Stimulated activated CD4-positive, alpha-beta T cell treated with anti-CD3 and anti-CD28 coated beads, Interleukin-1b, Interleukin-23, amount 100 ng/mL, for 24 hours (primary cell): ENCODE results near the gene ZDHHC7.
"Not testable (repeated sequence)": the region's sequence is repeated elsewhere in the genome, so short reads cannot be mapped to it uniquely, and the experiment has no call there.

Experiments used
- DNase-seq, 4 experiments: peaks; one replicate each; pipeline ENCODE4 v3.0.0-alpha.2; 2020; ENCODE audit warnings: low read depth in 4 of 4, low spot score in 1 of 4

ZDHHC7 gene

DNA sequence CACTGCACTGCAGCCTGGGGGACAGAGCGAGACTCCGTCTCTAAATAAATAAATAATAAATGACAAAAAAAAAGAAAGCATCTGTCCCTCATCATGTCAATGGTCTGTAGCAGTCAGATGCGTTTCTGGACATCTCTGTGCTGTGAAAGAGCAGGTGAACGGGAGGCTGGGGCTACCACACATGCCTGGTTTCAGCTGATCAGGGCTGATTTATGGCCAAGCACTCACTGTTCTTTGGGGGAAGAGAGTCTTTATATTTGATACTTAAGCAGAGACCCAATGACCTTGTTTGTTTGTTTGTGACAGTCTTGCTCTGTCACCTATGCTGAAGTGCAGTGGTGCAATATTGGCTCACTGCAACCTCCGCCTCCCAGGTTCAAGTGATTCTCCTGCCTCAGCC lies 33.7 kb upstream of the ZDHHC7 start:
- DNase-seq = no peak

DNA sequence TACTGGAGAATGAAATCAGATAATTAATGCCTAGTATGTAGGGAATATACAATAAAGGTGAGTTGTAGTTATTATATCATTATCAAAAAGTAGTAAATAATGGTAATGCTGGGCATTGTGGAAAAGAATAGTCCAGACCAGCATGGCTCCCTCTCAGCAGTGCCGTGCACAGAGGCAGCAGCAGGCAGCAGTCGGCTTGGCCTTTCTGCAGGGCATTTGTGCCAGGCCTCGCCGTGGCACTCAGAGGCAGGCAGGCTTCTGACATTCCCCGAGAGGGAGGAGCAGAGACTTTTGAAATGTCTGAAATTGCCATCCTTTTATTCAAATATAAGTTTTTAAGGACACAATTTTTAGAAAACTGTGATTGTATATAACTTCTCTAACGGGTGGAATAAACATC lies 31.3 kb upstream of the ZDHHC7 start:
- DNase-seq = no peak

DNA sequence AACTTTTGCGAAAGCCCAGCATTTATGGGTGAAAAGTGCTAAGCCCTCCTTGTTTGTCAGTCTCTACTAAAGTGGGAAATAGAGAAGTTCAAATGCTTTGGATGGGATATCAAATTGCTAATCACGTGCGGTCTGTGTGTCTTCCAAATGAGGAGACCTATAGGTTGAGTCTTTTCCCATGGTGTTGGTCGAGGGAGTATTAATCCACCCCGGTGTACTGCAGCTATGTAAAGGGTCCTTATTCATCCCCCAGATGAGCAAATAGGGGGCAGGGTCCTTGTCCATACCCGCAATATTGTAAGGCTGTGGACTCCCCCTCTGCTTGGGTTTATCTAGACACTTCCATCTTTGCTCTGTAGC lies 30.8 kb upstream of the ZDHHC7 start:
- DNase-seq = no peak

DNA sequence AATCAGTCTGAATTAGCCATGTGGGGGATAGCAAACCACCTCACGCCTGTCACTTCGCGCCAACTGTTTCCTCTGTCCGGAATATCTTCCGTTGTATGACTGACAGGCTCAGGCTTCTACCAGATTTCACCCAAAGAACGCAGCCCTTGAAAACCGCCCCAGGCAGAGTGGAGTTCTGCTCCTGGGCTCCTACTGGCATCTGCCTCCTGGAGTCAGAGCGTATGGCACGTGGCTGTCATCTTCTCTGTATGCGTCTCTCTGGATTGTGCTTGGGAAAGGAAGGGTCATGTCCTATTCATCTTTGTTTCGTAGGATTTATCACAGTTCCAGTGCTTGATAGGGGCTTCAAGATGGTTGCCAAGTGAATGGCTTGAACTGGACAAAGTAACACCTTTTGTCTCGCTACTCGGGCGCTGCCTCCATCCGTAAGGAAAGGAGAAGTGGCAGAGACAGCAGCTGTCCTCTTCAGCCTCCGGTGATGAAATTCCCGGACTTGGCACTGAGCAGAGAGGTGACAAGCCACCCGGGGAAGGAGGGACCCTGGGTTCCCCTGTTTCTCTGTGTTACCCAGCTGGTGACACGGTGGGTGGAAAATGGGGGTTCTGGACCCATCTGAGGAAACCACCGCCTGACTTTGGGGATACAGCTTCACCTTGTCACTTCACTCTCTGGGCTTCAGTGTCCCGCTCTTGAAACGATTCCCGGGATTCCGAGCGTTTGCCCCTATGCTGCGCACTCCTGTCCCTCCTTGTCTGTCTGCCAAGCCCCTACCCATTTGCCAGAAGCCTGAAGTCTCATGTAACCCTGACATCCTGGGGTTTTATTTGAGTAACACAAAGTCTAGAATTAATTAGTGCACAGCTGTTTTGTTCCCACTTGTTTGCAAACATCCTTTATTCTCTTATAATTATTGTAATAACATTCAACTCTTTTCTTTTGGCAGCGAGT lies 30.2 kb upstream of the ZDHHC7 start:
- no peak for DNase-seq

DNA sequence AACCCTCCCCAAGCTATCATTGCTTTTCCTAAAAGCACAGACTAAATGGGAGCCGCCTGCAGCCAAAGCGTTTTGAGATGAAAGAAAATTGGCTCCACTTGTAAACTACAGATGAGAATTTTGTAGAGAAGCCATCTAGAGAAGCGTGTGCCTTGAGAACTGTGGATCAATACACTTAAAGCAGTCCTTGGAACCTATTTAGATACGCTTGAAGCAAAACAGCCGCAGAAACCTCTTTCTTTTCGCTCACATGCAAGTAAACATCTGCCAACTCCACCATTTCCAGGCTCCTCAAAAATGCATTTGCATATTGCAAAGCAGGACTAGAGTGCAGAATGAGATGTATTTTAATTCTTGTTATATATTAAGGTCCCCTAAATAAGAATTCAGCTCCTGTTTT lies 29.4 kb upstream of the ZDHHC7 start:
- no peak for DNase-seq

DNA sequence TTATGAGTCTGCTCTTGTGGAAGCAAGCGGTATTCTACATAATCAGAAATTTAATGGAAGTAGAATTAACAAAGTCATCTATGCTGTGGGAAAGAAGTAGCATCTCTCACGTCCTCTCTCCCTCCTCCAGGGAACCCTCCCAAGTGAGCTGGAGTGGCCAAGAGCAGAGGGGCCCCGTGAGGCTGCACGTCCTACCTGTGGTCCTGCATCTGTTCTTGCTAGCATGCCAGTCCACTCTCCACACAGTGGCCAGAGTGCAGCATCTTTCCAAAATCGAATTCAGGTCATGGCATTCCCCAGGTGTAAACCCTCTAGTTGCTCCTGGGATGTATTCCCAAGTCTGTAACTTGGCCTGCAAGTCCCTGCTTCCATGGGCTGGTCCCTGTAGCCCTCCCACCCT lies 26.4 kb upstream of the ZDHHC7 start:
- DNase-seq = no peak

DNA sequence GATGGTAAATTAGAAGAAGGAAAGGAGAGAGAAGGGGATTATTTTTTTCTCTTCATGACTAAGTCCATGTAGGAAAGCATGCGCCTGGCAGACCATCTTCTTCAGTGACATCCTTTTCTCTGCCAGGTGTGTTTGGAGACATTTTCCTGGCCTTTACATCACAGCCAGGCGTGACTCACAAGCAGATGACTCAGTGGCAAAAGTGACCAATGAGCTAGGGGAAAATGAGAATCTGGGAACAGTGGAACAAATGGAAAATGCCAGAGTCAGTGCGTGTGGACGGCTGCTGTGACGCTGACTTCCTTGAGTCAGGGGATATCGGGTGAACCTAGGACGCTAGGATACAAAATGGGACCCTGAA lies 25.7 kb upstream of the ZDHHC7 start:
- peak in 1 of 4 experiments; percentile 7 for DNase-seq

DNA sequence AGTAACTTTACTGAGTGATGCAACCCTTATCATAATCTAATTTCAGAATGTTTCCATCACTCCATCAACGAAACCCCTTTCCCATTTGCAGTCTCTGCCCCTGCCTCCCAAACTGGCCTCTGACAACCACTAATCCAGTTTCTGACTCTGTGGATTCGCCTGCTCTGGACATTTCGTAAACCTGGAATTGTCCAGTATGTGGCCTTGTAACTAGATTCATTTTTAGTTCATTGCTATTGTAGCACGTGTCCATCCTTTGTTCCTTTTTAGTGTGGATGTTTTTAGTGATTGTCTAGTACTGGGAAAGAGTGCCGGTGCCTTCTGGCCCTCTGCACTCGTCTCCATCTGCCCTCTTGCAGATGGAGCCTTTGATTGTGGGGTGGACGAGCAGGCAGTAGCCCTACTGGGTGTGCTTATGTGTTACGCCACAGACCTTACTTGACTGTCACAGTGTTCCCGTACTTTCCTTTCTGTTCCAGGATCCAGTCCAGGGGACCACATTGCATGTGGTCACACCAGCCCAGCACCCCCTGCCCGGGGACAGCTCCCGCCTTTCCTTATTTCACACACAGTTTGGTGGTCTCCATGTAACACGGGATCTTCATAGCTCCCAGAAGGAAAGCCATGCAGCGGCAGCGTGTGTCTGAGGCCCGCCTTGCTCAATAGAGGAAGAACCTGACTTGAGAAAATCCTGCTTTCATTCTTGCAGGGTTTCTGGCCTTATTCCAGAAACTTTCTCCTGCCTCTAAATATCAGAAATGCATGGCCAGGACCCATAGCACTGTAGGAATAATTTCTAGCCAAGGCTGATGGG lies 25.1 kb upstream of the ZDHHC7 start:
- no peak for DNase-seq

DNA sequence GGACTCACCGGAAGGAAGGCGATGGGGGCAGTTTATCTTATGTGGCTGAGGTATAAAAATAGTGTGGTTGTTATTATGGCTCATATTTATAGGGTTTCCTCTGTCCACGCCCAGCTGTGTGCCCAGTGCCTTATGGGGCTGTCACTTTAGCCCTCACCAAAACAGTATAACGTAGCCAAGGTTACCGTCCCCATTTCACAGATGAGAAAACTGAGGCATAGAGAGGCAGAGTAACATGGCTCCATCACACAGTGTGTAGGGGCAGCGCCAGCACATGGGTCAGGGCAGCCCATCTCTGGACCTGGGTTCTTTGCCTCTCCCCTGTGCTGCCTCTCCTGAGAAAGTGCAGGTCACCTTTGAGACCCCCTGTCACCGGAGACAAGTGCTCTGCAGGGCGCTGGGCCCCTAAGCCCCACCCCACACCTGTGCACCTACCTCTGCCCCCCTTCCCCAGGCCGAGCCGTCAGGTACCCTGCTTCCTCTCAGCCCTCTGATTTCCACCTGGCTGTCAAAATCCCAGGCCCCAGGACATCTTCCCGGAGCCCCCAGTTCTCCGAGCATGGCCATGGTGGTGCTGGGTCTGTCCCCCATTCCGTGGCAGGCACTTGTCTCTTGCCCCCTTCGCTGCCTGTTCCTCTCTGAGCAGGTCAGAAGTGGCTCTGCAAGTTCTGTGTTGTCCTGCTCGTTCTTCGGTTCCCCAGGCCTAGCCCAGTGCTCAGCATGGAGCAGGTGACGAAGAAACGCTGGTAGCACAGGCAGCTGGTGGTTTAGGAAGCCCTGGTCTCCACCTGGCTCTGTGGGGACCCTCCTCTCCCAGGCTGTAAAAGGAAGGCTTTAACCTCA lies 23.5 kb upstream of the ZDHHC7 start:
- DNase-seq = no peak

DNA sequence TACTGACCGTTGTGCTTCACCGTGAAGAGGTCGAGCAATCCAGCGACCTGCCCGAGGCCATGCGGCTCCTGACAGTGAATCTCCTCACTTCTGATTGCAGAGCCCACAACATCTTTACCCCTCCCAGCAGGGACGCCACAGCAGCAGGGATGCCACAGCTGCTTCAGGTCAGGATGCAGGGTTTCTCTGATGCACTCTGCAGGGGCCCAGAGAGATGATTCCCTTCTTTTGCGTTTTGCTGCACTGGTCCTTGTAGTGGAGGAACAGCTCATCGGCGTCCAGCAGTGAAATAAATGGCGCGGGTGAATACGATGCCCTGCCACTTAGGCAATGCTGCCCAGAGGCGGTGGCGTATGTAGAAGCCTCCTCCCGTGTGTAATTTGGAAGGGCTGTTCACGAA lies 21.8 kb upstream of the ZDHHC7 start:
- no peak for DNase-seq

DNA sequence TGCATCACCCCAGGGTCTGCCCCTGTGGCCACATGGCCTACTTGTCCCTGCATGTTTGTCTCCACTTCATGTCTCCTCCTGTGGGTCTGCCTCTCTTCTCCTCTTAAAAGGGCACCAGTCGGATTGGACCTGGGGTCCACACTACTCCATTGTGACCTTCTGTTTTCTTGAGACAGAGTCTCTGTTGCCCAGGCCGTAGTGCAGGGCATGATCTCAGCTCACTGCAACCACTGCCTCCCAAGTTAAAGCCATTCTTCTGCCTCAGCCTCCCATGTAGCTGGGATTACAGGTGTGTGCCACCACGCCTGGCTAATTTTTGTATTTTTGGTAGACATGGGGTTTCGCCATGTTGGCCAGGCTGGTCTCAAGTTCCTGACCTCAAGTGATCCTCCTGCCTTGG lies 20.9 kb upstream of the ZDHHC7 start:
- not testable (repeated sequence) for DNase-seq

DNA sequence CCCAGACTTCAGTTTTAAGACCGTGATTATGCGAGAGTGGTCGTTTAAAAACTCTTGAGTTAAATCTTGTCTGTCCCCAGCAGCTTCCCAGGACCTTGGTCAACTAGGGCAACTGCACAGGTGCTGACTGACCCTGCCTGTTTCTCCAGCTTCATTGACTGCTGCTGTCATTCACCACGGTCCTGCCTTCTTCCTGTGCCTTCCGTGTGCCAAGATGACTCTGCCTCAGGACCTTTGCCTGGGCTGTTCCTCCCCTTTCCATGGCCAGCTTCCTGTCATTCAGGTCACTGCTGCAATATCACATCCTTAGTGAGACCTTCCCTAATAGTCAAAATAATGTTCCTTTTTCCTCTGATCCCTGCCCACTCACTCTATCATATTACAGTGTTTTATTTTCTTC lies 20.1 kb upstream of the ZDHHC7 start:
- no peak for DNase-seq

DNA sequence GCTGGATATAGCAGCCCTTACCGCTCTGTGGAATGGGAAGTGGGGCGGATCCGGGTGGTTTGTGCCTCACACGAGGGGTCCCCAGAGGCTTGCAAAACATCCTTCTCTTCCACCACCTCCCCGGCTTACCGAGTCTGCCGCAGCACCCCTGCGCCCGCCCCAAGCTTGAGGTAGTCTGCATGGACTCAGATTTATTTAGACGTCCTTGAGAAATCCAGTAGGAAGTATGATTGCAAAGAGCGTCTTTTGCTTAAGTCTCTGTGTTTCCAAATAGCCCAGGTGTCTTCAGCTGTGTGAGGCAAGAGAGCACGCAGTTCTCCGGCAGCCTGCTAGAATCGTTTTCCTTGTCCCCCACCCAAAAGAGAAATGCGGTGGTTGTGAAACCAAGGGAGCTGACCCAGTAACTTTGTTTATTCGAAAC lies 18.7 kb upstream of the ZDHHC7 start:
- DNase-seq = no peak

DNA sequence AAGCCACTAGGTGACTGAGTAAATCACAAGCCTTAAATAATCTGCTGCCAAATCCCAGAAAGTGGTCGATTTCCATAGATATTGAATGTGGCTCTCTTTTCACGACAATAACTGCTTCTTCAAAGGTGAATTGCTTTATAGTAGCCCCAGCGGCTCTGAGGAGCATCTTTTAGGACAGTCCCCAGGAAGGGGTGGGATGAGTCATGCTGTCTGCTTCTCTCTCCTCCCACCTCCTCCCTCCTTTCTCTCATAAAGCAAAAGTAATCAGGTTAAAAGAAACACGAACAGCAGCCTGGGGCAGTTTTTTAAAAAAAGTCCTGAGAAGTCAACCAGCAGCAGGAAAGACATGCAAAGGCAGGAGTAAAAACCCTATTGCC lies 18.1 kb upstream of the ZDHHC7 start:
- DNase-seq = peak in 2 of 4 experiments; percentile 35 to 41

DNA sequence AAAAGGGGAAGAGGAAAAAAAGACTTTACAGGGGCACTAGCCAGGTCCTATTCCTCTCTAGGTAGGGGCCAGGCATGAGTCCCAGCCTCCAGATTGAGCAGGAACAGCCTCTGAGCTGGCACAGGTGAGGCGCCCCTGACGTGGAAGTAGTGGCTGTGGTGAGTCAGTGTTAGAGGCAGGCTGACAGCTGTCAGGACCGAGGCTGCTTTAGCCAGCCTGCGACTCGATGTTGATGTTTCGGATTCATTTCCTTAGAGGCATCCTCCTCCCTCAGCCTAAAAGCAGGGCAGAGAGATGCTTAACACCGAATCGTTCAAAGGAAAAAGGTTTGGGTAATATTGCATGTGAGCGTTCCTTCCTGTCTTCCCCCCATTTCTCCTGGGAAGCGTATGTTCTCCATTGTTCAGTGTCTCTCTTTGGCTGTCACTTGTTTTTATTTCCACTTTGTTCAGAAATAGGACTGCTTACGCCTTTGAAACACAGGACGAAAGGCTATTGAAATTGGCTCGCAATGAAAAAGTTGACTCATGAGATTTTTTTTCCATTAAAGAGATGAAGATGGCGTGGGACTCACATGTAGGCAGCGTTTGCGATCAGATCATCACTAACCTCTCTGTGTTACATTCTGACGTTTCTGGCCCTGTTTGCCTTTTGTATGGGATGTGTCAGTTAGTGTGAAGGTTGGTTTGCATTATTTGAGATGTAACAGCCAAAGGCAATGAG lies 17.5 kb upstream of the ZDHHC7 start:
- DNase-seq = peak in 3 of 4 experiments; percentile 41 to 73 (median 64)

DNA sequence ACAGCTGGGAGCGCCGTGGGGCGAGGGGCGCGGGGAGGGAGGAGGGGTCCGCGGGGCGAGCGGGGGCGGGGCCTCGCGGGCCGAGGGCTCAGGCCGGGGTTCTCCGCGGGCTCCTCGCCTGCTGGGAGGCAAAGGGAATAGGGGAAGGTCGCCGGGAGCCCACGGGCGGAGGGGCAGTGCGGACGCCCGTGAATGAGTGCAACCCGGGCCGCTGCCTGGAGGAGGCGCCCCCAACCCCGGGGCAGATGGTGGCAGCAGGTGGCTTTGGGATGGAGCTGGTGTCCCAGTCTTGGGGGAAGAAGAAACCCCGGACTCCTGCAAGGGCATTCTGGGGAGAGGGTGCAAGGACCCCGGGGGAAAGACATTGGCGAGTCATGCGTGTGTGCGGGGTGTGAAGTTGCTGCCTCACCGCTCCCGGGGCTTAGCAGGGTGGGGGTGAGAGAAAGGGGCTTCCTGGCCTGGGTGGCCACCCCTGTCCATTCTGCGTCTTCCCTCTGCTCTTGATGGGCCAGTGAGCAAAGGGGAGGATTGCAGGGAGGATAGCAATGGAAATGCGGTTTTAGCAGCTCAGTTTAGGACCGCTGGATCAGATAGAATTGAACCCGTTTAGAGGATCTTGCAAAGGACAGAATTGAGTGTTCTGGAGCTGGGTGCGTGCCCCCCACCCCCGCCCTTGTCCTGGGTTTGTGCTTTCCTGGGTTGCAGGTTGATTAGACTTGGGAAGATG lies 16.8 kb upstream of the ZDHHC7 start:
- no peak for DNase-seq

DNA sequence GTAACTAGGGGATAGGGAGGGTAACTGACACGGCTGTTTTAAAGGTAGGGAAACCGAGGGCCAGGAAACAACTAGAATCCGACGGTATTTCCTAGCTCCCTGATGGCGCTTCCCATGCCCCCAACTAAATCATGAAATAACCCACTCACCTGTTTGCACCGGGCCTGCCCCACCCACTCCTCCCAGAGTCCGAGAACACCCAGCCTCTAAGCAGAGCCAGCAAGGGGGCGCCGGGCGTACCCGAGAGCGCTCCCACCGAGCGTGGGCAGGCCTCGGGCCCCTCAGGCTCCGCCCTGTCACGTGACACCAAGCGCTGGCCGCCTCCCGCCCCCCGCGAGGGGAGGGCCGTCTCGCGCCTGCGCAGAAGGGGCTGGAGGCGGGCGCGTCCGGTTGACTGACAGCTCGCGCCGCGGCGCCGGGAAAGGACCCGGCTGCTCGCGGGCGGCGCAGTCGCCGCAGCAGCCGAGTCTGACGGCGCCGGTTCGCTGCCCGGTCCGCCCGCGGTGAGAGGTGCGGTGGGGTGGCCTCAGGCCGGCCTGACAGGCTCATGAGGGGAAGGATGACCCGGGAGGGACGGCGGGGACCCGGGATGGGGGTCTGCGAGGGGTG lies 16.1 kb upstream of the ZDHHC7 start, which contains the start of gene KIAA0513:
Gene KIAA0513 (plus strand): TSS at position 447 of the 609 bp plus-strand sequence. CDS start 39,277 bp downstream, outside the sequence.
- peak; percentile 88 to 93 (median 92) for DNase-seq

DNA sequence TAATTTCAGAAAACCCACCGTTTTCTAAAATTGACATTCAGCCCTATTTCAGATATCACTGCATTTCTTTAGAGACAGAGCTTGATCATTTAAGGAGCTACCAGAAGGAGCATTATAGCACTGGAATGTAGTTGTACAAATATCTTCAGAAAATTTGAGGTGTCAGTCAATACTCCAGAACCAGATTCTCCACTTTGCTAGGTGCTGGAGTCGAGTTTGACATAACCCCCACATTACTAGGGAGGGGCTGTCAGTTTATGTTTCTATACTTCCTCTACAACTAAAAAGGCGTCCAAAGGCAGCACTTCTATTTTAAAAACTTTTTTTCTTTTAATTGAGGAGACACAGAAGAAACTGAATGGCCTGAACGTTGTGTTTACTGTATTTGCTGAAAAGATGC lies 15.4 kb upstream of the ZDHHC7 start:
- DNase-seq = no peak
